Prostate gland (tissue), 2 donors: ENCODE data around the gene REPIN1. TPM values are rescaled to one million over a fixed set of nuclear protein-coding genes. Genes with fewer than 3 reads are reported as not detected.

Experiments used
- DNase-seq: peaks from one replicate; pipeline ENCODE4 v3.0.0-alpha.2; 2019; ENCODE audit warnings: low spot score
- H3K27ac ChIP-seq, 2 donors: fragments of 200-600 bp; sonication (generic); 2 replicates each; pipeline ENCODE4 v1.5.1; 2017 to 2019
- H3K27me3 ChIP-seq: fragments of 200-600 bp; sonication (generic); replicated peaks from 2 replicates; pipeline ENCODE4 v1.5.1; 2019; ENCODE audit not compliant: insufficient read depth
- H3K36me3 ChIP-seq, 2 donors: fragments of 200-600 bp; sonication (generic); 1 replicate in 1 of 2; 2 replicates in 1 of 2; pipeline versions ENCODE4 v1.5.1 to v1.8.1; 2017 to 2019
- H3K4me1 ChIP-seq: fragments of 200-600 bp; sonication (generic); replicated peaks from 2 replicates; pipeline ENCODE4 v1.5.1; 2019
- H3K4me3 ChIP-seq, 2 donors: fragments of 200-600 bp; sonication (generic); 2 replicates each; pipeline ENCODE4 v1.5.1; 2017 to 2019
- H3K9me3 ChIP-seq: fragments of 200-600 bp; sonication (generic); 2 replicates; pipeline ENCODE4 v1.5.1; 2017
- POLR2A ChIP-seq: fragments of 450-650 bp; IDR thresholded peaks from one replicate; pipeline ENCODE4 v1.6.1; 2016; ENCODE audit warnings: antibody characterized with exemption, mild to moderate bottlenecking
- POLR2AphosphoS5 ChIP-seq: sonication (generic); formaldehyde crosslinking; IDR thresholded peaks from one replicate; pipeline ENCODE4 v1.6.1; 2017; ENCODE audit warnings: antibody characterized with exemption
- WGBS: methylation state at CpG from one replicate; pipeline ENCODE4 v1.1.5; 2018; 5-methylcytosine and 5-hydroxymethylcytosine counted together
- intact Hi-C: fragments of 100-400 bp; cut with DNase I; formaldehyde crosslinking; loops from one replicate; pipeline ENCODE4 v1.14.2; 2022
- total RNA-seq, 2 donors: library from RNA; depleted of rRNA; stranded (reverse); fragments of >200 nt; gene quantifications; one replicate each; pipeline ENCODE4 v1.1.0, GENCODE V29; 2016
- TF ChIP-seq, protein P1 (sequence below), 4 experiments: fragments of 200-600 bp in 2 of 4; fragments of 450-650 bp in 2 of 4; sonication (generic) in 2 of 4; IDR thresholded peaks; 1 replicate in 3 of 4; 2 replicates in 1 of 4; pipeline ENCODE4 v1.5.1; 2016 to 2019; ENCODE audit warnings: antibody characterized with exemption in 4 of 4, mild to moderate bottlenecking in 2 of 4, moderate library complexity in 2 of 4

REPIN1 gene
- total RNA-seq, 2 donors from 2014 or later, result 150 to 171 TPM

DNA sequence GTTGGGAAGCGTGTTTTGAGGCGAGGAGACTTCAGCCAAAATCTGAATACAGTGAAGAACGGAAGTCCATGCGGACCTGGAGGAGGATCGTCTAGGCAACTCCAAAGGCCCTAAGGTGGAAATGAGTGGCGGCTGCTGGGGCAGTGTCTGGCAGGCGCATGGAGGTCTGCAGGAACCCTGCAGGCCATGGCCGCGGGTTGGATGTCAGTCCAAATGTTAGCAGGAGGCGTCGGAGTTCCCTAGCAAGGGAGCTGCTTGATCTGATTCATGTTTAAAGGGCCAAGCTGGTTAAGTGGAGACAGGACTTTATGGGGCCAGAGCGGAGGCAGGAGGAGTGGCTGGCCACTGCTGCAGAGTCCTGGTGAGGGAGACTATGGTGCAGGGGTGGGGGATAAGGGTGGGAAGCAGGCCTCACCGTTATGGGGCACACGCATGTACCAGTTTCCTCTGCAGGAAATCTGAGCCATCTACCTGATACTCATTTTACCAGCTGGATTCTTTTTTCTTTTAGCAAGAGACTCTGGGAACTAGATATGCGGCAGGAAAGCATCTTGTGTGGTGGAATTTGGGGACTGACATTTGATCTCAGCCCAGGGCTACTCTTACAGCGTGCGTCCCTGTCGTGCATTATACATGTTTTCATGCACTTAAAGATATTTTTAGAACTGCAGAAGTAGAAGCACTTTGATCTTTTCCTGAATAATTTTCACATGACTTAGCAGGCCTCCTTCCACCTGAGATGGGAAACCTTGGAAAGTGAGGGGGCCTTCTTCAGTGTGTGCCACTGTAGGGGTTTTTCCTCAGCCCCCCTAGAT, 6.6 kb upstream of the REPIN1 start:
- H3K4me1 ChIP-seq, result no peaks in the 10 kb centered on the region
- TF ChIP-seq POLR2AphosphoS5, result no peak
- TF ChIP-seq, protein P1, sequence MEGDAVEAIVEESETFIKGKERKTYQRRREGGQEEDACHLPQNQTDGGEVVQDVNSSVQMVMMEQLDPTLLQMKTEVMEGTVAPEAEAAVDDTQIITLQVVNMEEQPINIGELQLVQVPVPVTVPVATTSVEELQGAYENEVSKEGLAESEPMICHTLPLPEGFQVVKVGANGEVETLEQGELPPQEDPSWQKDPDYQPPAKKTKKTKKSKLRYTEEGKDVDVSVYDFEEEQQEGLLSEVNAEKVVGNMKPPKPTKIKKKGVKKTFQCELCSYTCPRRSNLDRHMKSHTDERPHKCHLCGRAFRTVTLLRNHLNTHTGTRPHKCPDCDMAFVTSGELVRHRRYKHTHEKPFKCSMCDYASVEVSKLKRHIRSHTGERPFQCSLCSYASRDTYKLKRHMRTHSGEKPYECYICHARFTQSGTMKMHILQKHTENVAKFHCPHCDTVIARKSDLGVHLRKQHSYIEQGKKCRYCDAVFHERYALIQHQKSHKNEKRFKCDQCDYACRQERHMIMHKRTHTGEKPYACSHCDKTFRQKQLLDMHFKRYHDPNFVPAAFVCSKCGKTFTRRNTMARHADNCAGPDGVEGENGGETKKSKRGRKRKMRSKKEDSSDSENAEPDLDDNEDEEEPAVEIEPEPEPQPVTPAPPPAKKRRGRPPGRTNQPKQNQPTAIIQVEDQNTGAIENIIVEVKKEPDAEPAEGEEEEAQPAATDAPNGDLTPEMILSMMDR (IDR thresholded peaks at IDR 0.05), result no peak
- no peak for TF ChIP-seq POLR2A
- no peaks in the 10 kb centered on the region for H3K9me3 ChIP-seq
- H3K36me3 ChIP-seq, result no peaks in the 10 kb centered on the region
- no peak overlapping the region for H3K4me3 ChIP-seq
- WGBS, result 66% methylated on average over 18 of the region's 18 CpGs
- no peaks in the 10 kb centered on the region for H3K27me3 ChIP-seq
- intact Hi-C loops, result no loop called here
- DNase-seq, result no peak
- H3K27ac ChIP-seq, result no peak overlapping the region

DNA sequence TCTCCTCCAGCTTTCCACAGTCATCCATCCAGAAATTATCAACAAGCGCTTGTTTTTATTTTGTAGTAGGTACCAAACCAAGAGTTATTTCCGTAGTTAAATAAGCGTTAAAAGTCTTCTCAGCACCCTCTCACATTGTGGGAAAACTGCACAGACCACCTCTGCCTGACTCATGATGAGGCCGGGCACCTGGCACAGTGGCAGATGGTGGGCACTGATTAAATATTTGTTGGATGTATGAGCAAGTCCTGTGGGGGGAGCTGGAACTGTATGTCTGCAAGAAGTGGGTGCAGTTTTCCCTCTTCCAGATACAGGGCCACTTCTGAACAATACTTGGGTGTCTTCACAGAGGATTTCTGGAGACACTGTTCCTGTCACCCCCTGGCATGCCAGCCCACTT, 5.3 kb upstream of the REPIN1 start:
- Histone ChIP-seq H3K27me3 (no peaks in the 10 kb centered on the region), H3K27ac (no peak overlapping the region), H3K4me3 (no peak overlapping the region), H3K36me3 (no peaks in the 10 kb centered on the region), H3K9me3 (no peaks in the 10 kb centered on the region), H3K4me1 (no peaks in the 10 kb centered on the region)
- DNase-seq, result no peak
- TF ChIP-seq POLR2A (no peak), POLR2AphosphoS5 (no peak)
- TF ChIP-seq, protein P1 (IDR thresholded peaks at IDR 0.05), result no peak
- intact Hi-C loops, result no loop called here
- 68% methylated on average over 4 of the region's 4 CpGs for WGBS

DNA sequence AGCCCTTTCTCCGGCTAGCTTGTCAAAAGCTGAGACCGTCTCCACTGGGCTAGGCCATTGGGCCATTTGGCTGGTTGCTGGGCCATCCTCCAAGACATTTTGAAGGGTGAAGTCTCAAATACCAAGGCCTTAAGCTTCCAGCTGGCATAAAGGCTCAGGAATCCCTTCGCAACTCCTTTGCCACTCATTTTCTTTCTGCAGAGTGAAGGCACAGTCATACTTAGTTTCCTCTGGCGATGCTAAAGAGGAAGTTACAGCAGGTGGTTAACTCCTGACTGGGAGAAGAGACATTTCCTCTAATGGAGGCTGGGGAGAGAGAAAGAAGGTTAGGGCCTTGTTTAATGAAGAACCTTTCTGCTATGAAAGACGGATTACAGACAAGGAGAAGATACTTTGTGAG, 4.8 kb upstream of the REPIN1 start:
- no peak overlapping the region for H3K27ac ChIP-seq
- TF ChIP-seq, protein P1 (IDR thresholded peaks at IDR 0.05), result no peak
- TF ChIP-seq POLR2AphosphoS5, result no peak
- H3K9me3 ChIP-seq, result no peaks in the 10 kb centered on the region
- no peak for DNase-seq
- intact Hi-C loops, result no loop called here
- no peaks in the 10 kb centered on the region for H3K36me3 ChIP-seq
- H3K4me1 ChIP-seq, result no peaks in the 10 kb centered on the region
- H3K27me3 ChIP-seq, result no peaks in the 10 kb centered on the region
- 80% methylated on average over 5 of the region's 5 CpGs for WGBS
- no peak overlapping the region for H3K4me3 ChIP-seq

DNA sequence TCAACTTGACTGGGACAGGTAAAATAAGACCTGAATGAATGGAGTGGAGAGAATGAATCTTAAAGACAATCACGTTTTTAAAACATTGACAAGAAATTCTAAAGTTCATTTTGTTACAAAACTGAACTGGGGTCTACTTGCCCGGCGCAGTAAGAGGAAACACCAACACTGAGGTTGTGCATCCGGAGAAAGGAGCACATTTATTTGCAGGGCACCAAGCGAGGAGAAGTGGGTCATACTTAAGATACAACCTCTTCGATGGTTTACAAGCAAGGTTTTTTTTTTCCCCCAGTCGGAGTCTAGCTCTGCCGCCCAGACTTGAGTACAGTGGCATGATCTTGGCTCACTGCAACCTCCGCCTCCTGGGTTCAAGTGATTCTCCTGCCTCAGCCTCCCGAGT, 3.4 kb upstream of the REPIN1 start:
- Histone ChIP-seq H3K27me3 (no peaks in the 10 kb centered on the region), H3K27ac (no peak overlapping the region), H3K4me3 (no peak overlapping the region), H3K9me3 (no peaks in the 10 kb centered on the region), H3K36me3 (no peaks in the 10 kb centered on the region), H3K4me1 (peaks cover 6% of the 10 kb centered on the region)
- intact Hi-C loops, result no loop called here
- 83% methylated on average over 10 of the region's 10 CpGs for WGBS
- TF ChIP-seq POLR2AphosphoS5 (no peak), POLR2A (no peak)
- TF ChIP-seq, protein P1 (IDR thresholded peaks at IDR 0.05), result no peak
- no peak for DNase-seq
